ENCODE data around the gene AGPAT2. TPM values are rescaled to one million over a fixed set of nuclear protein-coding genes. Genes with fewer than 3 reads are reported as not detected.

The AGPAT2 gene
- total RNA-seq, 4 donors from 2014 or later, result 22.0 to 52.8 (median 39.3) TPM

DNA sequence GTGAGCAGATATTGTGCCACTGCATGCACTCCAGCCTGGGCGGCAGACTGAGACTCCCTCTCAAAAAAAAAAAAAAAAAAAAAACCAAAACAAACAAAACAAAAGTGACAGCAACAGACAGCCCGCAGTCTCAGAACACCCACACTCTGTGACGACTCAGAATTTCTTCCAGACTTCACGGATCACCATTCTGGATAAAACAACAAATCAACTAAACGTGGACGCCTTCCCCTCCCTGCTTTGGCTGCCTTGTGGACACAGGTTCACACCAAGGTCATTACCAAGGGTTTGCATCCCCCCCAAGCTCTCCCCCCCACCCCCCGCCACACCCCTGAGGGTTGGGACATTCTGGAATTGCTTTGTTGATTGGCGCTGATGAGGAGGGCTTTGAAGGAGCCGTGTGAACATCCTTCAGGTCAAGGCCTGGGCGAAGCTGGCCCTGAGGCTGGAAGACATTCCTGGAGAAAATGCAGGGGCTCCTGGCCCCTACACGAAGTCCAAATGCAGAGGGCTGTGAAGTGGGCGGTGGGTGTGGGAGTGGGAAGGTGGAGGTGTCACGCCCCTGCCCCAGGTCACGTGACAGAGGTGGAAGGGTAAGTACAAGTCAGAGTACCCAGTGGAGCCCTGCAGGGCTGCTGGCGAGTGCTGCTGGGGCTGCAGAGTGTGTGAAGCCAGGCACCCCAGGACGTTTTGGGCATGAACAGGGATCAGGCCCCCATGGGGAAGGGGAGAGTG lies 45.4 kb upstream of the AGPAT2 start:
- Histone ChIP-seq H3K9me3 (no peaks in the 10 kb centered on the region), H3K4me1 (peaks cover 9 to 19% (median 15%) of the 10 kb centered on the region in 4 donors), H3K27me3 (no peaks in the 10 kb centered on the region), H3K4me3 (no peak overlapping the region), H3K27ac (replicated peaks in 1 of 4) (no peak overlapping the region), H3K36me3 (no peaks in the 10 kb centered on the region)
- no peak for TF ChIP-seq POLR2A (IDR thresholded peaks at IDR 0.05; ENCODE audit: low read depth)
- TF ChIP-seq, protein P1, sequence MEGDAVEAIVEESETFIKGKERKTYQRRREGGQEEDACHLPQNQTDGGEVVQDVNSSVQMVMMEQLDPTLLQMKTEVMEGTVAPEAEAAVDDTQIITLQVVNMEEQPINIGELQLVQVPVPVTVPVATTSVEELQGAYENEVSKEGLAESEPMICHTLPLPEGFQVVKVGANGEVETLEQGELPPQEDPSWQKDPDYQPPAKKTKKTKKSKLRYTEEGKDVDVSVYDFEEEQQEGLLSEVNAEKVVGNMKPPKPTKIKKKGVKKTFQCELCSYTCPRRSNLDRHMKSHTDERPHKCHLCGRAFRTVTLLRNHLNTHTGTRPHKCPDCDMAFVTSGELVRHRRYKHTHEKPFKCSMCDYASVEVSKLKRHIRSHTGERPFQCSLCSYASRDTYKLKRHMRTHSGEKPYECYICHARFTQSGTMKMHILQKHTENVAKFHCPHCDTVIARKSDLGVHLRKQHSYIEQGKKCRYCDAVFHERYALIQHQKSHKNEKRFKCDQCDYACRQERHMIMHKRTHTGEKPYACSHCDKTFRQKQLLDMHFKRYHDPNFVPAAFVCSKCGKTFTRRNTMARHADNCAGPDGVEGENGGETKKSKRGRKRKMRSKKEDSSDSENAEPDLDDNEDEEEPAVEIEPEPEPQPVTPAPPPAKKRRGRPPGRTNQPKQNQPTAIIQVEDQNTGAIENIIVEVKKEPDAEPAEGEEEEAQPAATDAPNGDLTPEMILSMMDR (IDR thresholded peaks at IDR 0.05), result no peak
- TF ChIP-seq EP300 (IDR thresholded peaks at IDR 0.05), result no peak
- 73% methylated on average over 7 of the region's 16 CpGs for WGBS
- DNase-seq (ENCODE audit: extremely low spot score), result no peak
- intact Hi-C loops (cut with DNase I), result no loop called here

DNA sequence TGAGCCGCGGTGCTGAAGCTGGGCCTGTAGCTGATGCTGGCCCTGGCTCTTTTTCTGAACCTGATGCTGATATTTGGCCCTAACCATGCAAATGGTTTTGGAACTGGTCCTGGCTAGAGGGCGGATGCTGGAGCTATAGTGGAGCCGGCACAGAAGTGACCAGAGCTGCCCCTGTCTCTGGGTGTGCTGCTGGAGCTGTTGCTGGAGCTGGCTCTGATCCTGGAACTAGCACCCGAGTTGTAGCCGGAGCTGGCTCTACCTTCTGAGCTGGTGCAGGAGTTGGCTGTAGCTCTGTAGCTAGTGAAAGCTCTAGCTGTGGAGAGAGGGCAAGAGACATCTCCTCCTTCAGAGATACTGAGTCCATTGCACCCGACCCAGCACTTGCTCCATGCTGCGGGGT lies 42.7 kb upstream of the AGPAT2 start:
- Histone ChIP-seq H3K27me3 (no peaks in the 10 kb centered on the region), H3K36me3 (peaks cover 7 to 20% (median 19%) of the 10 kb centered on the region in 4 donors), H3K27ac (replicated peaks in 1 of 4) (no peak overlapping the region), H3K4me3 (no peak overlapping the region), H3K9me3 (no peaks in the 10 kb centered on the region), H3K4me1 (peaks cover 33 to 44% (median 40%) of the 10 kb centered on the region in 4 donors)
- intact Hi-C loops (cut with DNase I), result loop anchor here (5.0 kb wide), 1 partner anchor 43 kb away; the partner anchor contains the start of gene AGPAT2
- WGBS, result 68% methylated on average over 3 of the region's 8 CpGs
- DNase-seq (ENCODE audit: extremely low spot score), result no peak
- no peak for TF ChIP-seq EP300 (IDR thresholded peaks at IDR 0.05)
- no peak for TF ChIP-seq POLR2A (IDR thresholded peaks at IDR 0.05; ENCODE audit: low read depth)
- TF ChIP-seq, protein P1 (IDR thresholded peaks at IDR 0.05), result no peak

DNA sequence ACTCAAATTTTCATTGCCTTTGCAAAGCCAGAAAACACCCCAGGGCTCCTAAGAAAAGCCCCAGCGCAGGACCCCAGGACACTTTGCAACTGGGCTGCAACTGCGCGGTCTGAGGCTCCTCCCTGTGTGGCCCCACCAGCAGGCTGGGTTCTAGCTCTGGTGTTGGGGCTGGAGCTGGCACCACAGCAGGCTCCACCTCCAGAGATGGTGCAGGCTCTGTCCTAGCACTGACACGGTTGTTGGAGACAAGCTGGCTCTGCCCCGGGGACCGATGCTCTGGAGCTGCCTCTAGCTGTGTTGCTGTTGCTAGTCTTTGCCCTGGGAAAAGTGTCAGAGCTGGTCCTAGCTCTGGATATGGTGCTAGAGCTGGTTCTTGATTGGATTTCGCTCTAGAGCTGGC lies 41.9 kb upstream of the AGPAT2 start:
- no peak for DNase-seq (ENCODE audit: extremely low spot score)
- WGBS, result 73% methylated on average over 6 of the region's 7 CpGs
- TF ChIP-seq POLR2AphosphoS5 (IDR thresholded peaks at IDR 0.05), result no peak
- no peak for TF ChIP-seq EP300 (IDR thresholded peaks at IDR 0.05)
- TF ChIP-seq POLR2A (IDR thresholded peaks at IDR 0.05; ENCODE audit: low read depth), result no peak
- TF ChIP-seq, protein P1 (IDR thresholded peaks at IDR 0.05), result no peak
- H3K27ac ChIP-seq (replicated peaks in 1 of 4), result peak overlapping the region in 2 of 4 donors; percentile 79 to 83
- intact Hi-C loops (cut with DNase I), result loop anchor here (5.0 kb wide), 1 partner anchor 42 kb away; the partner anchor contains the start of gene AGPAT2
- peak overlapping the region; percentile 64 to 85 (median 74) for H3K4me3 ChIP-seq
- peaks cover 14 to 28% (median 26%) of the 10 kb centered on the region in 4 donors for H3K36me3 ChIP-seq
- H3K4me1 ChIP-seq, result peaks cover 37 to 49% (median 43%) of the 10 kb centered on the region in 4 donors
- no peaks in the 10 kb centered on the region for H3K27me3 ChIP-seq
- no peaks in the 10 kb centered on the region for H3K9me3 ChIP-seq

DNA sequence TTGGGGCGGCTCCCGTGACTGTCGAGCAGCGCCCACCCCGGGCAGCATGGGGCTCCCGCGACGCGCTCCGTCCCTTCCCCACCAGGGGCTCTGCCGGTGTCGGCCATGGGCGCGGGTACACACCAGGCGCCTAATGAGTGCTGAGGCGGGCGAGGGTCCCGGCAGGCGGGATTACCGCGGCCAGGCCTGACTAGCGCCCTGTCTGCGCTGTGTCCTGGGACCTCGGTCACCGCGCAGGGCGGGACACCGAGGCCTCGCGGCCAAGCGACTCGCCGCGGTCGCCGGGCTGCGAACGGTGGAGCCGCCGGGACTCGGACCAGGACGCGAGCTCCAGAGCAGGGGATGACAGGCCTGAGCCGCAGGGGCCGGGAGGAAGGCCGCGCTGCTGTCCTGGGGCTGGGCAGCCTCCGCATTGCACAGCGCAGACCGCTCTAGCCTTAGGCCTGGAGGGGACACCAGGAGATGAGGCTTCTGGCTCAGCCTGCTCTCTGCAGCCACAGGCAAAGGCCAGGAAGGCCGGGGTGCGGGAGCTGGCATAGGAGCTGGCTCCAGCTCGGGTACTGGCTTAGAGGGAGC lies 41.4 kb upstream of the AGPAT2 start:
- intact Hi-C loops (cut with DNase I), result loop anchor here (5.0 kb wide), 1 partner anchor 41 kb away; the partner anchor contains the start of gene AGPAT2
- Histone ChIP-seq H3K4me3 (peak overlapping the region; percentile 64 to 85 (median 74)), H3K4me1 (peaks cover 37 to 54% (median 44%) of the 10 kb centered on the region in 4 donors), H3K27ac (replicated peaks in 1 of 4) (peak overlapping the region; percentile 75 to 83 (median 80)), H3K9me3 (no peaks in the 10 kb centered on the region), H3K36me3 (peaks cover 20 to 33% (median 32%) of the 10 kb centered on the region in 4 donors), H3K27me3 (no peaks in the 10 kb centered on the region)
- WGBS, result 10% methylated on average over 4 of the region's 53 CpGs
- TF ChIP-seq, protein P1 (IDR thresholded peaks at IDR 0.05), result no peak
- TF ChIP-seq POLR2AphosphoS5 (IDR thresholded peaks at IDR 0.05), result no peak
- TF ChIP-seq POLR2A (IDR thresholded peaks at IDR 0.05; ENCODE audit: low read depth), result no peak
- TF ChIP-seq EP300 (IDR thresholded peaks at IDR 0.05), result no peak
- DNase-seq (ENCODE audit: extremely low spot score), result no peak
